Neural progenitor cell (in vitro differentiated cells): ENCODE results near the gene ANKRD22. TPM values are rescaled to one million over a fixed set of nuclear protein-coding genes. Genes with fewer than 3 reads are reported as not detected.

Source experiments
- DNase-seq: peaks from one replicate; pipeline ENCODE4 v3.0.0-alpha.2; 2016; ENCODE audit warnings: low spot score
- H2AFZ ChIP-seq: fragments of 200-600 bp; sonication (generic); replicated peaks from 2 replicates; pipeline ENCODE4 v1.6.1; 2016; ENCODE audit warnings: antibody characterized with exemption
- H3F3A ChIP-seq: fragments of 200-600 bp; sonication (generic); 2 replicates; pipeline ENCODE4 v1.6.1; 2016; ENCODE audit warnings: antibody characterized with exemption, low read depth
- H3K27ac ChIP-seq: fragments of 200-600 bp; sonication (generic); 2 replicates; pipeline ENCODE4 v1.5.1; 2016; ENCODE audit warnings: mild to moderate bottlenecking
- H3K27me3 ChIP-seq: fragments of 200-600 bp; sonication (generic); 2 replicates; pipeline ENCODE4 v1.6.1; 2016; ENCODE audit warnings: mild to moderate bottlenecking, moderate library complexity
- H3K36me3 ChIP-seq: fragments of 200-600 bp; sonication (generic); 2 replicates; pipeline ENCODE4 v1.5.1; 2016
- H3K4me1 ChIP-seq: fragments of 200-600 bp; sonication (generic); 2 replicates; pipeline ENCODE4 v1.6.1; 2016; ENCODE audit warnings: mixed run types
- H3K4me2 ChIP-seq: fragments of 200-600 bp; sonication (generic); 2 replicates; pipeline ENCODE4 v1.6.1; 2016
- H3K4me3 ChIP-seq: fragments of 200-600 bp; sonication (generic); 2 replicates; pipeline ENCODE4 v1.5.1; 2016
- H3K79me2 ChIP-seq: fragments of 200-600 bp; sonication (generic); 2 replicates; pipeline ENCODE4 v1.6.1; 2016; ENCODE audit warnings: low read depth
- H3K9ac ChIP-seq: fragments of 200-600 bp; sonication (generic); 2 replicates; pipeline ENCODE4 v1.6.1; 2016
- H3K9me3 ChIP-seq: fragments of 200-600 bp; sonication (generic); 2 replicates; pipeline ENCODE4 v1.5.1; 2016; ENCODE audit warnings: low read depth
- H4K20me1 ChIP-seq: fragments of 200-600 bp; sonication (generic); 2 replicates; pipeline ENCODE4 v1.6.1; 2016; ENCODE audit warnings: low read depth
- H3K27ac Mint-ChIP-seq: 3 replicates; pipeline ENCODE4 v1.8.0; 2021; ENCODE audit warnings: mixed read lengths
- H3K27me3 Mint-ChIP-seq: 2 replicates; pipeline ENCODE4 v1.8.0; 2022; ENCODE audit warnings: low read depth, mild to moderate bottlenecking, inconsistent platforms, moderate library complexity, mixed read lengths; ENCODE audit not compliant: insufficient read depth
- H3K36me3 Mint-ChIP-seq: 3 replicates; pipeline ENCODE4 v1.8.0; 2021; ENCODE audit warnings: mixed read lengths
- H3K4me1 Mint-ChIP-seq: 3 replicates; pipeline ENCODE4 v1.8.0; 2021; ENCODE audit warnings: mixed read lengths
- H3K4me3 Mint-ChIP-seq: 3 replicates; pipeline ENCODE4 v1.8.0; 2021; ENCODE audit warnings: mild to moderate bottlenecking, moderate library complexity, mixed read lengths
- H3K9me3 Mint-ChIP-seq: 3 replicates; pipeline ENCODE4 v1.8.0; 2020; ENCODE audit warnings: mixed read lengths
- EZH2 ChIP-seq: fragments of 200-600 bp; sonication (generic); IDR thresholded peaks from 2 replicates; pipeline ENCODE4 v1.6.1; 2017; ENCODE audit warnings: antibody characterized with exemption, mild to moderate bottlenecking, moderate library complexity
- EZH2phosphoT487 ChIP-seq: fragments of 200-600 bp; sonication (generic); IDR thresholded peaks from 2 replicates; pipeline ENCODE4 v1.6.1; 2017; ENCODE audit warnings: antibody characterized with exemption
- total RNA-seq: library from RNA; depleted of rRNA; stranded (reverse); fragments of >200 nt; gene quantifications from 2 replicates; pipeline ENCODE4 v1.2.3, GENCODE V29; 2015; ENCODE audit warnings: low replicate concordance
- TF ChIP-seq, protein P1 (sequence below): fragments of 200-600 bp; sonication (generic); IDR thresholded peaks from 2 replicates; pipeline ENCODE4 v1.5.1; 2017; ENCODE audit warnings: antibody characterized with exemption, mild to moderate bottlenecking

Gene ANKRD22
- total RNA-seq, 1 donor from 2014 or later, result not detected

DNA sequence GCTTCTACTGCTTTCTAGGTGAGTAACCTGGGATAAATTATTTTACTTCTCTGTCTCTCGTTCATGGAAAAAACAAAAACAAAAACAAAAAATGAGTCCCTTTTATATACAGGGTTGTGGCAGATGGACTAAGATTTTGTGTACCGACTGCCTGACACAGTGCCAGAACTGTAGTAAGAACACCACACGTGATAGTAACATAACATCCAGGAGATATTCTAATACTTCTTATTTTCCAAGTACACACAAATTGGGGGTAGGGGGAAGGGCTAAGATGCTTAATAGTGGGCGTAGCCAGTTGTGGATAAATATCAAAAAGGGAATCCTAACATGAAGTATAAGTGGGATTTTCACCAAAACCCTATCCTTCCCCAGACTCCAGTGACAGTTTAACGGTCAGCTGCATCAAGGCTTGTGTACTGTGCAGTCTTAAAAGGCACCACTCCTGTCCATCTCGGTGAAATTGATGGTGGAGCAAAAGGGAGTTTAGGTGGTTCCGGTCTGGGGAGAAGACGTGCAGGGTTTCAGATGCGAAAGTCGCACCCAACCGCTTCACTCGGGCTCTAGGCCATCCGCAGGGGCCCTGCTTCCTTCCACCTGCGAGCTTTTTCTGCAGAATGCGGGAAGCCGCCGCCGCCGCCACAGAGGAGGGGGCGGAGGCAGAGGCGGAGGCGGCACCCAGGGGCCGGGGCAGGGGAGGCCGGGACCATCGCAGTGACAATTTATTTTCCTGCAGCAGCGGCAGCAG lies 28.1 kb upstream of the ANKRD22 start, which contains the start of gene STAMBPL1:
Gene STAMBPL1, plus strand, starts transcription at position 712 of the 748 bp plus-strand sequence. CDS start 21,464 bp downstream, outside the sequence.
- H3K9ac ChIP-seq, result peak within 1 kb of the TSS; percentile 44
- TF ChIP-seq, protein P1, sequence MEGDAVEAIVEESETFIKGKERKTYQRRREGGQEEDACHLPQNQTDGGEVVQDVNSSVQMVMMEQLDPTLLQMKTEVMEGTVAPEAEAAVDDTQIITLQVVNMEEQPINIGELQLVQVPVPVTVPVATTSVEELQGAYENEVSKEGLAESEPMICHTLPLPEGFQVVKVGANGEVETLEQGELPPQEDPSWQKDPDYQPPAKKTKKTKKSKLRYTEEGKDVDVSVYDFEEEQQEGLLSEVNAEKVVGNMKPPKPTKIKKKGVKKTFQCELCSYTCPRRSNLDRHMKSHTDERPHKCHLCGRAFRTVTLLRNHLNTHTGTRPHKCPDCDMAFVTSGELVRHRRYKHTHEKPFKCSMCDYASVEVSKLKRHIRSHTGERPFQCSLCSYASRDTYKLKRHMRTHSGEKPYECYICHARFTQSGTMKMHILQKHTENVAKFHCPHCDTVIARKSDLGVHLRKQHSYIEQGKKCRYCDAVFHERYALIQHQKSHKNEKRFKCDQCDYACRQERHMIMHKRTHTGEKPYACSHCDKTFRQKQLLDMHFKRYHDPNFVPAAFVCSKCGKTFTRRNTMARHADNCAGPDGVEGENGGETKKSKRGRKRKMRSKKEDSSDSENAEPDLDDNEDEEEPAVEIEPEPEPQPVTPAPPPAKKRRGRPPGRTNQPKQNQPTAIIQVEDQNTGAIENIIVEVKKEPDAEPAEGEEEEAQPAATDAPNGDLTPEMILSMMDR, result no peak
- TF ChIP-seq EZH2phosphoT487 (no peak), EZH2 (no peak)
- no peaks in the 10 kb centered on the region for H4K20me1 ChIP-seq
- no peaks in the 10 kb centered on the region for H3K9me3 ChIP-seq
- peak within 1 kb of the TSS; percentile 89 for H3K4me3 ChIP-seq
- H3K27me3 ChIP-seq, result peaks cover 53% of the 10 kb centered on the region
- H3F3A ChIP-seq, result peaks cover 12% of the 10 kb centered on the region
- H3K36me3 Mint-ChIP-seq, result no peaks in the 10 kb centered on the region
- no peaks in the 10 kb centered on the region for H3K36me3 ChIP-seq
- H2AFZ ChIP-seq, result peak within 1 kb of the TSS; percentile 100
- no peak within 1 kb of the TSS for H3K27ac ChIP-seq
- H3K27me3 Mint-ChIP-seq, result no peaks in the 10 kb centered on the region
- H3K27ac Mint-ChIP-seq, result no peak within 1 kb of the TSS
- H3K4me3 Mint-ChIP-seq, result peak within 1 kb of the TSS; percentile 94
- H3K4me1 ChIP-seq, result no peaks in the 10 kb centered on the region
- no peaks in the 10 kb centered on the region for H3K79me2 ChIP-seq
- peaks cover 5% of the 10 kb centered on the region for H3K4me1 Mint-ChIP-seq
- H3K9me3 Mint-ChIP-seq, result no peaks in the 10 kb centered on the region
- DNase-seq, result no peak
- H3K4me2 ChIP-seq, result peak within 1 kb of the TSS; percentile 97

DNA sequence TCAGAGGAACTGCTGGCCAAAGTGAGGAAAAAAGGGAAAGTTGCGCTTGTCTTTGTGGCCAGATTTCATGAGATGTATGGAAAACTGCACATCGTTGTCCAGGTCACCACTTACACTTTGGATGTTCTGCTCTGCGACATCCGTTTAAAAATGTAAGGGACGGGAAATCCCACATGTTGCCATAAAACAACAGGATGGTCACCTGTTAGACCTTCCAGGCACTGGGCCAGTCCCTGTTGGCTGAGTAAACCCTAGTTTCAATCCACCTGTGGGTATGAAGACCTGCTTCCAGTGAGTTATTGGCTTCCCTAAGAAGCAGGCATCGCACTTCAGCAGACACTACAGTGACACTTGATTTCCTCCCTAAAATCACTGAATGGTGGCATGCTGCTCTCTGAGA lies 25.7 kb upstream of the ANKRD22 start:
- Histone ChIP-seq H3K9me3 (no peaks in the 10 kb centered on the region), H3K4me3 (no peak overlapping the region), H3K27me3 (peaks cover 50% of the 10 kb centered on the region), H3K79me2 (no peaks in the 10 kb centered on the region), H3K27ac (no peak overlapping the region), H3K36me3 (no peaks in the 10 kb centered on the region), H3K9ac (no peak overlapping the region), H3K4me1 (no peaks in the 10 kb centered on the region), H4K20me1 (no peaks in the 10 kb centered on the region), H2AFZ (no peak overlapping the region), H3K4me2 (no peak overlapping the region), H3F3A (peaks cover 12% of the 10 kb centered on the region)
- Mint-ChIP-seq H3K4me1 (peaks cover 5% of the 10 kb centered on the region), H3K36me3 (no peaks in the 10 kb centered on the region), H3K9me3 (no peaks in the 10 kb centered on the region), H3K4me3 (no peak overlapping the region), H3K27ac (no peak overlapping the region), H3K27me3 (no peaks in the 10 kb centered on the region)
- TF ChIP-seq, protein P1, result no peak
- TF ChIP-seq EZH2phosphoT487 (no peak), EZH2 (no peak)
- no peak for DNase-seq

GRCh38 chr10:88875081-88875480 lies 23.4 kb upstream of the ANKRD22 start:
- Histone ChIP-seq H4K20me1 (no peaks in the 10 kb centered on the region), H3K9me3 (no peaks in the 10 kb centered on the region), H3K4me3 (no peak overlapping the region), H3K79me2 (no peaks in the 10 kb centered on the region), H3K36me3 (no peaks in the 10 kb centered on the region), H3F3A (peaks cover 5% of the 10 kb centered on the region), H3K9ac (no peak overlapping the region), H2AFZ (no peak overlapping the region), H3K4me2 (no peak overlapping the region), H3K27ac (no peak overlapping the region), H3K27me3 (peaks cover 33% of the 10 kb centered on the region), H3K4me1 (no peaks in the 10 kb centered on the region)
- Mint-ChIP-seq H3K4me3 (no peak overlapping the region), H3K27me3 (no peaks in the 10 kb centered on the region), H3K36me3 (no peaks in the 10 kb centered on the region), H3K27ac (no peak overlapping the region), H3K9me3 (no peaks in the 10 kb centered on the region), H3K4me1 (peaks cover 5% of the 10 kb centered on the region)
- no peak for TF ChIP-seq EZH2phosphoT487
- TF ChIP-seq, protein P1, result no peak
- no peak for TF ChIP-seq EZH2
- no peak for DNase-seq
